NB4 (cell line): ENCODE measurements around the gene FCN2.

Experiments
- CTCF ChIP-seq: IDR thresholded peaks from one replicate; pipeline ENCODE4 v1.5.1; 2012; ENCODE audit warnings: low read depth, low read length
- MAX ChIP-seq: IDR thresholded peaks from 2 replicates; pipeline ENCODE4 v1.6.1; 2011; ENCODE audit warnings: low read depth, low read length
- POLR2A ChIP-seq: IDR thresholded peaks from 2 replicates; pipeline ENCODE4 v1.6.1; 2011; ENCODE audit warnings: mild to moderate bottlenecking; ENCODE audit not compliant: insufficient read length; ENCODE audit errors: extremely low read depth

GRCh38 chr9:134843740-134844139 lies 36.9 kb upstream of the FCN2 start:
- TF ChIP-seq CTCF (no peak), POLR2A (no peak), MAX (no peak)
